Activated T-helper 17 cell treated with anti-CD3 and anti-CD28 coated beads, Interleukin-2, amount 50 U/mL, for 72 hours (primary cell): ENCODE results near the gene TRAP1. TPM values are rescaled to one million over a fixed set of nuclear protein-coding genes. Genes with fewer than 3 reads are reported as not detected.
A peak's percentile ranks its signal among the peaks of the same experiment; 100 is the strongest.

ENCODE experiments used
- ATAC-seq: fragments of 150-1000 bp; cut with Tn5 transposase; replicated peaks from 2 replicates; pipeline ENCODE4 v1.10.0; 2021; ENCODE audit warnings: mild to moderate bottlenecking, moderate library complexity
- H3K27ac Mint-ChIP-seq: one replicate; pipeline ENCODE4 v1.8.0; 2022; ENCODE audit warnings: mixed read lengths
- H3K27me3 Mint-ChIP-seq: one replicate; pipeline ENCODE4 v1.8.0; 2022; ENCODE audit warnings: mixed read lengths
- H3K36me3 Mint-ChIP-seq: one replicate; pipeline ENCODE4 v1.8.0; 2022; ENCODE audit warnings: low read depth, mild to moderate bottlenecking, mixed read lengths
- H3K4me1 Mint-ChIP-seq: one replicate; pipeline ENCODE4 v1.8.0; 2022; ENCODE audit warnings: mixed read lengths
- H3K4me3 Mint-ChIP-seq: one replicate; pipeline ENCODE4 v1.8.0; 2022; ENCODE audit warnings: mild to moderate bottlenecking, mixed read lengths
- H3K9me3 Mint-ChIP-seq: one replicate; pipeline ENCODE4 v1.8.0; 2022; ENCODE audit warnings: mixed read lengths
- total RNA-seq, 2 donors: library from RNA; stranded (reverse); gene quantifications; one replicate each; pipeline ENCODE4 v1.2.3, GENCODE V29; 2022

The TRAP1 gene
- total RNA-seq, 2 donors from 2014 or later = 124 to 238 TPM

- H3K4me3 Mint-ChIP-seq = no peak overlapping the region
- no peak overlapping the region for H3K27ac Mint-ChIP-seq
- no peaks in the 10 kb centered on the region for H3K9me3 Mint-ChIP-seq
- H3K4me1 Mint-ChIP-seq = no peaks in the 10 kb centered on the region
- H3K27me3 Mint-ChIP-seq = no peaks in the 10 kb centered on the region
- no peak for ATAC-seq
- H3K36me3 Mint-ChIP-seq = peaks cover 18% of the 10 kb centered on the region
Observed at GRCh38 chr16:3650631-3651265, 66.6 kb downstream of the TRAP1 start.

- H3K36me3 Mint-ChIP-seq = peaks cover 1% of the 10 kb centered on the region
- H3K27me3 Mint-ChIP-seq = no peaks in the 10 kb centered on the region
- H3K4me1 Mint-ChIP-seq = no peaks in the 10 kb centered on the region
- H3K9me3 Mint-ChIP-seq = no peaks in the 10 kb centered on the region
- H3K4me3 Mint-ChIP-seq = no peak overlapping the region
- ATAC-seq = no peak
- H3K27ac Mint-ChIP-seq = peak overlapping the region; percentile 48
Observed at GRCh38 chr16:3646348-3646920, 70.9 kb downstream of the TRAP1 start.

- ATAC-seq = no peak
- Mint-ChIP-seq H3K9me3 (no peaks in the 10 kb centered on the region), H3K27me3 (no peaks in the 10 kb centered on the region), H3K36me3 (no peaks in the 10 kb centered on the region), H3K4me3 (no peak overlapping the region), H3K27ac (peak overlapping the region; percentile 48), H3K4me1 (no peaks in the 10 kb centered on the region)
Observed at GRCh38 chr16:3645504-3646347, 71.6 kb downstream of the TRAP1 start.

- Mint-ChIP-seq H3K27ac (no peak overlapping the region), H3K27me3 (no peaks in the 10 kb centered on the region), H3K4me3 (no peak overlapping the region), H3K36me3 (no peaks in the 10 kb centered on the region), H3K9me3 (no peaks in the 10 kb centered on the region), H3K4me1 (no peaks in the 10 kb centered on the region)
- no peak for ATAC-seq
Observed at GRCh38 chr16:3645108-3645503, 72.2 kb downstream of the TRAP1 start.

- H3K4me3 Mint-ChIP-seq = no peak overlapping the region
- peaks cover 5% of the 10 kb centered on the region for H3K4me1 Mint-ChIP-seq
- ATAC-seq = no peak
- H3K36me3 Mint-ChIP-seq = no peaks in the 10 kb centered on the region
- H3K27ac Mint-ChIP-seq = no peak overlapping the region
- H3K9me3 Mint-ChIP-seq = no peaks in the 10 kb centered on the region
- no peaks in the 10 kb centered on the region for H3K27me3 Mint-ChIP-seq
Observed at GRCh38 chr16:3643095-3643730, 74.1 kb downstream of the TRAP1 start.

DNA sequence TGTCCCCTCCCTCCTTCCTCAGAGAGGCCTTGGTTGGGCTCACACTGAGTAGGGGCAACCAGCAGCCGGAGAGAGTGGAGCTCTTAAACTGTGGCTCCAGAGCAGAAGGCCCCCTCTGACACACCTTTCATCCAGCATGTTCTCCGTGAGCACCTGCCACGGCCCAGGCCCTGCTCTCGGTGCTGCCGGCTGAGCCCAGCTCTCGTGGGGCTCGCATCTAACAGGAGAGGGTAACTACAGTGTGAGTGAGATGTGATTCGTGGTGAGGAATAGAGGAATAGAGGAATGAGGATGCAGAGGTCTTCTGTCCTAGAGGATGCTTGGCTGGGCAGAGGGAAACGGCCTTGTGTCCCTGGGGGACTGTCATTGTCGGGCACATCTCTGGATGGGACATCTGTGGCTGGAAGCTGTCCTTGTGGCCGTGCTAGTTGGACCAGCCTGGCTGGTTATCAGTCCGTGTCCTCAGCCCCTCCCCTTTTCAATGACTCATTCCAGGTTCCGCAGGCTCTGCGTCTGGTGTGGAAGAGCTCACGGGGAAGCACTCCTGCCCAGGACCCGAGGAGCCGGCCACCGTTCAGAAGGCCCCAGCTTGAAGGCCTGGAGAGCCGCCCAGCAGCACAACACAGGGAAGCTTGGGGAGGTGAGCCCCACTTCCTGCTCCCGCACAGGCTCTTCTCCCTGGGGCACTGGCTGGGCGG is 74.8 kb downstream of the TRAP1 start:
- no peak overlapping the region for H3K27ac Mint-ChIP-seq
- H3K4me3 Mint-ChIP-seq = no peak overlapping the region
- no peak for ATAC-seq
- H3K36me3 Mint-ChIP-seq = no peaks in the 10 kb centered on the region
- H3K4me1 Mint-ChIP-seq = peaks cover 9% of the 10 kb centered on the region
- H3K27me3 Mint-ChIP-seq = no peaks in the 10 kb centered on the region
- H3K9me3 Mint-ChIP-seq = no peaks in the 10 kb centered on the region

DNA sequence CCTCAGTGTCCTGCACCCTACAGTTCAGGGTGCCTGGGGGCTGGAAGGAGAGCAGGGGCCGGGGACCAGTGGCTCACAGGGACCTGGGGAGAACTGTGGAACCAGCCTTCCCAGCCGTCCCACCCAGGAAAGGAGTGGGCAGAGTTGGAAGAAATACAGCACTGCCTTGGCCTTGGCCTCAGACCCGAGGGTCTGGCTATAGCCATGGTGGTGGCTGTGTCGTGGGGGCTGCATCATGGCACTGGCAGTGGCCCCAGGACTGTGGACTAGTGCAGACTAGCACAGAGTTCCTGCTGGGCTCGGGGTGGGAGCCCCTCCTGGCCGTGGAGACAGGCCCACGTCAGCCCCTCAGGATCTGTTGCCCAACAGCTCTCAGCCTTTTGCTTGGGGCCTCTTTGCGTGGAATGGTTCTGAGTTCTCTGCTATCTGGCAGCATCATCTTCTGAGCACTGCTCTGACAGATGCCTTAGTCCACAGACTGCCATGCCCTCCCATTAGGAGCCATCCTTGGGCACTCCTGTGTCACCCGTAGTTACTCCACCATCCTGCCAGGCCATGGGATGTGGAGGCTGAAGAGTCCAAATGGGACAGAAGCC is 75.4 kb downstream of the TRAP1 start:
- H3K27ac Mint-ChIP-seq = no peak overlapping the region
- no peaks in the 10 kb centered on the region for H3K27me3 Mint-ChIP-seq
- no peak for ATAC-seq
- H3K4me3 Mint-ChIP-seq = no peak overlapping the region
- no peaks in the 10 kb centered on the region for H3K9me3 Mint-ChIP-seq
- peaks cover 16% of the 10 kb centered on the region for H3K4me1 Mint-ChIP-seq
- H3K36me3 Mint-ChIP-seq = no peaks in the 10 kb centered on the region

DNA sequence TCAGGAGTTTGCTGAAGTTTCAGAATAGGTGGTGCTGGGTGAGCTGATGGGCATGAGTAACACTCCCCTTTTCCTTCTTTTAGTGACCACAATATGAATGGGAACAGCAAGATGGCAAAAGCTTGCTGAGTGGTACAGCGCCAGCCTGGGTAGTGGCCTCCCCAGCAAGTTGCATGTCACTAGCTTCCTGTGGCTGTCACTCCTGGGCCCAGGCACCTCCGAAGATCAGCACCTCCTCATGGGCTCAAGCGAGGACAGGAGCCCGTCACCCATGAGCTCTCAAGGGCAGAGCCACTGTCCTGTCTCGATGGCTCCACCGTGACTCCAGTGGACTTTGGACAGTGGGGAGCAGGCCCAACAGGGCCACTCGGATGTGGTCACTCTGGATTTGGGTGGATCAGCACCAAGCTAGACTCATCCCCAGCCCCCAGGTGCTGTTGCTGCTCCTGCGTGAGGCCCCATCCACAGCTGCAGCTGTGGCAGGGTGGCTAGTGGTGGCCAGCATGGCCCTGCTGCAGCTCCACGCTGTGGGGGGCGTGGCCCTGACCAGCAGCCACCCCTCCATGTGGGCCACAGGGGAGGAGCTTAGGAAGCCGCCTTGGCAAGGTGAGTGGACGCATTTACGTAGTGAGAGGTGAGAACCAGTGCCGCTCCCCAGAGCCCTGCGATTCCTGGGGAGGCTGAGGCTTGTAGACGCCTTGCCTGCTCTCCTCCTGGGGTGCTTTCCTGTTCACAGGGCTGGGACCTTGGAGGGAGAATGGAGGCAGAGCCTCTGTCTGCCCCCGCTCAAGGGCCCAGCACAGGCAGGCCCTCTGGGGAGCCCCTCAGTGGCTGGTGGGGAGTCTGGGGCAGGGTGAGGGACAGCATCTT is 76.5 kb downstream of the TRAP1 start:
- Mint-ChIP-seq H3K4me3 (no peak overlapping the region), H3K4me1 (peaks cover 19% of the 10 kb centered on the region), H3K27me3 (no peaks in the 10 kb centered on the region), H3K27ac (no peak overlapping the region), H3K9me3 (no peaks in the 10 kb centered on the region), H3K36me3 (no peaks in the 10 kb centered on the region)
- ATAC-seq = no peak

GRCh38 chr16:3640207-3640606 is 77.1 kb downstream of the TRAP1 start:
- H3K9me3 Mint-ChIP-seq = no peaks in the 10 kb centered on the region
- ATAC-seq = no peak
- H3K36me3 Mint-ChIP-seq = no peaks in the 10 kb centered on the region
- no peak overlapping the region for H3K4me3 Mint-ChIP-seq
- no peak overlapping the region for H3K27ac Mint-ChIP-seq
- no peaks in the 10 kb centered on the region for H3K27me3 Mint-ChIP-seq
- peaks cover 23% of the 10 kb centered on the region for H3K4me1 Mint-ChIP-seq

DNA sequence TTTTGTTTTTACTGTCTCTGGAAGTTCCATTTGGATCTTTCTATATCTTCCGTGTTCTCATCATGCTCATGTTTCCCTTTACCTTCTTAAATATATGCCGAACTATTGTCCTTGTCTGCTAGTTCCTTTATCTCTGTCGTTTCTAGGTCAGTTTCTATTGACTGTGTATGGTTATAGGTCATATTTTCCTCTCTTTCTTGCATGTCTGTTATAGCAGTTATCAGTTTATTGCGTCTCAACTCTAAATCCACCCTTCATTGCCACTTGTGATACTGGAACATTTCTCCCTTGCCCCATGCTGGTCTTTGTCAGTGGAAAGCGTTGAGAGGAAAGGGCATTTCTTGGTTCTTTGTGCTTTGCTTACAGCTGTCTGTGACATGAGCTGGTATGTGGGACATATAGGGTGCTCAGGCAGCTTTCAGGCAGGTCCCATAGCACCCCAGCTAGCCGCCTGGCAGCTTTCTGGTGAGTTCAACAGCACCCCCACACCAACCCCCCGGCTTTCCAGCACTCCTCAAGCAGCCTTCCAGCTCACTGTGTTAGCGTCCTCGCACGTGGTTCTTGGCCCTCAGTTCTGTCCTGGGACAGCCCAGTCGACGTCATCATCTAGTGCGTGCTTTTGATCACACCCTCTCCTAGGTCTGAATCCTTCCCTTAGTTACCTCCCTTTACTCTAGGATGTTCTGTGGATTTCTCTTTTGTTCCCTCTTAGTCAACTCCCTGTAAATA is 78.2 kb downstream of the TRAP1 start:
- no peaks in the 10 kb centered on the region for H3K9me3 Mint-ChIP-seq
- peaks cover 23% of the 10 kb centered on the region for H3K4me1 Mint-ChIP-seq
- H3K36me3 Mint-ChIP-seq = no peaks in the 10 kb centered on the region
- no peak overlapping the region for H3K27ac Mint-ChIP-seq
- ATAC-seq = no peak
- H3K4me3 Mint-ChIP-seq = no peak overlapping the region
- H3K27me3 Mint-ChIP-seq = no peaks in the 10 kb centered on the region

GRCh38 chr16:3637371-3637923 is 79.9 kb downstream of the TRAP1 start:
- no peaks in the 10 kb centered on the region for H3K27me3 Mint-ChIP-seq
- H3K9me3 Mint-ChIP-seq = no peaks in the 10 kb centered on the region
- no peaks in the 10 kb centered on the region for H3K36me3 Mint-ChIP-seq
- peak overlapping the region; percentile 87 for H3K27ac Mint-ChIP-seq
- H3K4me1 Mint-ChIP-seq = peaks cover 23% of the 10 kb centered on the region
- ATAC-seq = peak; percentile 61
- peak overlapping the region; percentile 48 for H3K4me3 Mint-ChIP-seq

GRCh38 chr16:3625911-3626732 is 91.2 kb downstream of the TRAP1 start:
- H3K27ac Mint-ChIP-seq = peak overlapping the region; percentile 87
- H3K27me3 Mint-ChIP-seq = no peaks in the 10 kb centered on the region
- peaks cover 12% of the 10 kb centered on the region for H3K4me1 Mint-ChIP-seq
- no peaks in the 10 kb centered on the region for H3K9me3 Mint-ChIP-seq
- peak overlapping the region; percentile 57 for H3K4me3 Mint-ChIP-seq
- peak; percentile 96 for ATAC-seq
- no peaks in the 10 kb centered on the region for H3K36me3 Mint-ChIP-seq
